NCI-H2227 treated with DMSO at 0.1 percent for 48 hours (cell line): ENCODE data around the gene SEPTIN5.
A peak's percentile ranks its signal among the peaks of the same experiment; 100 is the strongest.

Experiments used
- DNase-seq: peaks from one replicate; lab custom pipeline; 2025; lab: John Stamatoyannopoulos, UW

Gene SEPTIN5

DNA sequence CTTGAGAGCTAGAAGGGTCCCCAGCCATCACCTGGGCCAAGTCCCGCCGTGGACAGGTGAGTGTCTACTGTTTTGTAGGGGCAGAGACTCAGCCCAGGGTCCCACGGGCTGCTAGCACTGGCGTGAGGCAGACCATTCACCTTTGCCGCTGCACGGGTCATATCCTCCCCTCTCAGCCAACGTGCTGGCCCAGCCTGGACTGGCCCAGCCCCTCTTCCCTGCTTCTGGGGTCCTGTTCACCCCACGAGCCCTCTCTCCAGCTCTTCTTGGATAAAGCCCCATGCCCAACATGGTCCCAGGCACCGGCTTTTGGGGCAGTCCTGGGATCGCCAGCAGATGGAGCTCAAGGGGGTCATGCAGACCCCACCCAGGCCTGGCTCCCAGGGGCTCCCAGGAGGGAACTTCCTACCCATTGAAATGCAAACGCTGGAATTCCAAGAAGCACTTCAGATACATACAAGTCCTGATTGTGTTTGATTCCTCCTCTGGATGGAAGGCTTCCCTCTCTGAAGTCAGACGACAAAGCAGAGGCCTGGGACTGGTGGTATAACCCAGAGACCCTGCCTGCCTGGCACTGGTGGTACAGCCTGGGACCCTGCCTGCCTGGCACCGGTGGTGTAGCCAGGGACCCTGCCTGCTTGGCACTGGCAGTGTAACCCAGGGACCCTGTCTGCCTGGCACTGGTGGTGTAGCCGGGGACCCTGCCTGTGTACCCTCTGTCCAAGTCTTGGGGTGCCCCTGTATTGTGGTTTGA is 8.9 kb upstream of the SEPTIN5 start:
- DNase-seq, result no peak

GRCh38 chr22:19706661-19707151 is 7.6 kb upstream of the SEPTIN5 start:
- no peak for DNase-seq

- no peak for DNase-seq
These were observed 6.7 kb upstream of the SEPTIN5 start for GRCh38 chr22:19707347-19708290.

GRCh38 chr22:19708321-19709011 is 5.8 kb upstream of the SEPTIN5 start:
- no peak for DNase-seq

DNA sequence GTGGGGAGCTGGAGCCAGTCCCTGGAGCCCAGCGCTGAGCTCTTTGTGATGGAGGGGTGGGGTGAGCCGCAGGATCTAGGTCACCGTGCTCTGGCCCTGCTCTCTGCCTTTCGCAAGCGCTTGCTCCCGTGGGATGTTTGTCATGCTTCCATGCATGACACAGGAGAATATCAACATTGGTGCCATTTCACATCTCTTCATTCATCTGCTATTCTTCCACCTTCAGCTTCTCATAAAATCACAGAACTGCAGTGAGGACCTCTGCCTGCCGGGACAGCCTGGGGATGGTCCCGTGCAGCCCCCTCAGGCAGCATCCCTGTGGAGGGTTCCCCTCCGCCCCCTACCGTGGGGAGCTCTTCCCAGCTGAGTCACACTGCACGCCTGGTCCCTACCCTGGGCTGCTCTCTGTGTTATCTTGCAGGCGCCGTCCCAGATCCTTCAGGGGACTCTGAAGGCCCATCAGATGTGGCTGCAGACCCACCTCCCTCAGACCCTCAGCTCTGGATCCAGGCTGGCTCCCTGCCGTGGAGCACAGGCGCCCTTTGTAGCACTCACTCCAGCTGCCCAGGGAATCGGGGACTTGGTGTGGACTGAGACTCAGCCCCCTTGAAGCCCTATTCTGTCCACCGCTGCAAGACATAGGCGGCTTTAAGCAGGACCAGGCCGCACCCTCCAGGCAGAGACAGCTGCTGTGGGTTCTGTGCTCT is 5.1 kb upstream of the SEPTIN5 start:
- no peak for DNase-seq

GRCh38 chr22:19710020-19710768 is 4.1 kb upstream of the SEPTIN5 start:
- DNase-seq, result no peak

- DNase-seq, result no peak
These were observed 3.6 kb upstream of the SEPTIN5 start for GRCh38 chr22:19710769-19711106.

DNA sequence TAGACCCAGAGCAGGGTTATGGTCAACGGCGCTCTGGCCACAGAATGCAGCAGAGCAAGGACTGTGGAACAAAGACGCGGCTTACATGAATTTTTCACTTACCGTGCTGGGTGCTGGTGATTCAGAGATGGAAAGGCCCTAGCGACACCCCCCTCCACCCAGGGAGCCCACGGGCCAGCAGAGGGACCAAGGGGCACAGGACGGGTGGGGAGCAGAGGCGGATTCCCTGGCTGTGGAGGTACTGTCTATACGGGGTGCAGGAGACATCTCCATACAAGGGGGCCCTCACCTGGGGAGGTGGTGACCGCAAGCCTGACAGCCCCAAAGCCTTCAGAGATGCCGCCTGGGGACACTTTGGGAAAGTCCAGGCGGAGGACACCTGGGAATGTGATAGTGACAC is 1.1 kb upstream of the SEPTIN5 start:
- DNase-seq, result no peak

GRCh38 chr22:19713650-19714311 is 522 bp upstream of the SEPTIN5 start:
- DNase-seq, result no peak

GRCh38 chr22:19715188-19715930 is 1.1 kb downstream of the SEPTIN5 start:
- DNase-seq, result no peak

DNA sequence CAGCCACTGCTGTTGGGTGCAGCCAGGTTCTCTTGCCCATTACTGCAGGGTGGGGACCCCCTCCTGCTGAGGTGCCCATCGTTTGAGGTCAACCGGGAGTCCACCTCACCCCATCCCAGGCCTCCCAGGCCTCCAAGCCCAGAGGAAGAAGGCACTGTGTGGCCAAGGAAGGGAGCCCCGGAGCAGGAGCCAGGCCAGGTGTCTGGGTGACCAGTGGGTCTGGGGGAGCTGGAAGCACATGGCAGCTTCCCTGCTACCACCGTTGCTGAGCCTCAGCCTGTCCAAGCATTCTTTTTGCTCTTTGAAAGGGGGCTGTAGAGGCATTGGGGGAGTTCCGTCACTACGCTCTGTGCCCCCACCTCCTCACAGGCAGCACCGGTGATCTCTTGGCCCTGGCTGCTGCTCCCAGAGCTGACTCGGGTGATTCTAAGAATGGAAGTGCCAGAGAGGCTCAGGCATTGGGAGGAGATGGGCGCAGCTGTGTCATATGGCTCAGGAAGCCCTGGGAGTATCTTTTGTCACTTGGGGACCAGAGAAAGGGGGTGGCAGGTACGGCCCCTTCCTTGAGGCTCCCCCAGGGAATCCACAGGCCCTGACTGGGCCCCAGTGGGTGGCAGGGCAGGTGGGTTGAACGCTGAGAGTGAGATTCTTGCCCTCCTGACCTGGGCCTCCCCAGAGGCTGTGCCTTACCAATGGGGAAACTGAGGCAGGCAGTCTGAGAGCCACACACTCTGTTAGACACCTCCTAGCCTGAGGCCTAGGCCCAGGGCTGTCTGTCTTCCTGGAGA is 1.9 kb downstream of the SEPTIN5 start:
- no peak for DNase-seq

DNA sequence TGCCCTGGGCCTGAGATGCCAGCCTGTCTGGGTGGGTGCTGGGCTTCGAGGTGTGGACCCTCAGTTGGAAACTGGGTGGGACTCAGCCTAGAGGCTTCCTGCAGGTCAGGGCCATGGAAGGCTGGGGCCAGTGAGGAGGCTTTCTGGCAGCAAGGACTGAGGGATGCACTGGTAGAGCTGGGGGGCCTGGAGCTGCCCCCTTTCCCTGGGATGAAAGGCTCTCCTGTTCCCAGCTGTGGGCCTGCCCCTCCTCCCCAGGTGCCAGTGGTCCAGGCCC is 2.5 kb downstream of the SEPTIN5 start:
- DNase-seq, result no peak

DNA sequence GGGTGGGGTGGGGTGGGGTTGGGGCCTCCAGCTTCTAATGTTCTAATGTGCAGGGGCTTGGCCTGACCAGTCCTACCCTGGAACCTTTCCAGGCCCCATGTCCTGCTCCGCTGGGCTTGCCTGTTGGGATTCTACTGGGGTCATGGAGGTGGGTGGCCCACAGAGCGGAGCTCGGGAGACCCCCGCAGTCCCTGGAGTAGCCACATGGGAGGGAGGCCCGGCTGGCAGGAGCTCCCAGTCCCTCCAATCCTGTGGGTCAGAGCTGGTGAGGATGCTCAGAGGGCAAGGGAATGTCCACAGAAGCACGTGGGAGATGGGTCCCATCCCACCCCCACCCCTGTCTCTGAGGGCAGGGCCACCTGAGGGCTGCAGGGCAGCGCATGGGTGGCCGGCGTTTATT is 2.9 kb downstream of the SEPTIN5 start:
- no peak for DNase-seq

DNA sequence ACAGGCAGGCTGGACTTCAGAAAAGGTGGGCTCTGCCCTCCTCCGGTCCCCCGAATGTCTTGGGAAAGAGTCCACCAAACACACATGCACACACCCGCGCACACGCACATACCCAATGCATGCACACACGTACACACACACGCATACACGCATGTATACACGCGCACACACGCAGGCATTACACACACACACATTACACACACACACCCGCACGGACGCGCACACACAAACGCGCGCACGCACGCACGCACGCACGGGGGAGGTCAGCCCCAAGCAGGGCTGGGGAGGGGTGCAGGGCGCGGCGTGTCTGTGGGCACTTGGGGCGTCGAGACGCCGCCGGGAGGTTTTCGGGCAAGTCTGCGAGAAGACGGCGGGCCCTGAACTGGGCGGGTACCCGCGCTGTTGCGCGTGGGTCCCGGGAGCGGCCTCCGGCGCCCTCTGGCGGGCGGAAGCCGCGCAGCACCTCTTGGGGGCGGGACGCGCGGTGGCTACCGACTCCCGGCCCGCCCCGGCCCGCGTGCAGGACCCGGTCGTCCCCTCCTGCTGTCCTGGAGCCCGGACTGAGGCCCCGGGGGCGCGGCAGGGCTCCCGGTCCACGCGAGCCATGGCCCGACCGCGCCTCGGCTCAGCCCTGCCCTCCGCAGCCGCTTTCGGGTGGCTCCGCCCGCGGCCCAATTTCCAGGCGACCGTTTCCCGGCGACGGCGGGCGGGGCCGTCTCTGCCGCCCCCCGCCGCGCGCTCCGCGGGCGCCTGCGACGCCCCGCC is 3.6 kb downstream of the SEPTIN5 start:
- DNase-seq, result peak; percentile 49

GRCh38 chr22:19718456-19719049 is 4.2 kb downstream of the SEPTIN5 start:
- DNase-seq, result no peak

- no peak for DNase-seq
These were observed 4.8 kb downstream of the SEPTIN5 start for GRCh38 chr22:19719050-19719482.

DNA sequence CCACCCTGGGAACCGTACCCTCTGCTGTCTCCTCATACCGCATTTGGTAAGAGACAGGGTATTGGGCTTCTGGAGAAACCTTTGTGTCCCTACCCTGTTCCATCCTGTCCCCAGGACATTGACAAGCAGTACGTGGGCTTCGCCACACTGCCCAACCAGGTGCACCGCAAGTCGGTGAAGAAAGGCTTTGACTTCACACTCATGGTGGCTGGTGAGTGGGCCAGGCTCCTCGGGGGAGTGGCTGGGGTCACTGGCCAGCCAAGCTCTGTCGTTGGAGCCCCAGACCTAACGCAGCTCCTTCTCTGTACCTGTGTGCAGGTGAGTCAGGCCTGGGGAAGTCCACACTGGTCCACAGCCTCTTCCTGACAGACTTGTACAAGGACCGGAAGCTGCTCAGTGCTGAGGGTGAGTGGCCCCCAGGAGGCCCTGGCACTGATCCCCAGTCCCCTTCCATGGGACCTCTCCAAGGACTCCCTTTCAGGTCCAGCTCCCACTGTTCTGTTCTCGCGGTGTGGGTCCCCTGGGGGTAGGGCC is 5.3 kb downstream of the SEPTIN5 start:
- no peak for DNase-seq
